ENCODE results near the gene HSD17B7.

- TF ChIP-seq CTCF (IDR thresholded peaks at IDR 0.05) (no peak), POLR2A (IDR thresholded peaks at IDR 0.05) (no peak)
These were observed 32.7 kb downstream of the HSD17B7 start for GRCh38 chr1:162823231-162823630.

Measured in right lobe of liver (tissue), 4 donors.